Measurements from ENCODE around the gene DMD. TPM values are rescaled to one million over a fixed set of nuclear protein-coding genes. Genes with fewer than 3 reads are reported as not detected.
"Not testable (repeated sequence)": the region's sequence is repeated elsewhere in the genome, so short reads cannot be mapped to it uniquely, and the experiment has no call there.

The DMD gene
- total and polyA plus RNA-seq, 2 donors (not counting 1 experiment from before 2014, with no cell fraction given): 2.0 to 51.8 TPM

GRCh38 chrX:31589503-31589902 lies 1621.8 kb downstream of the DMD start:
- intact Hi-C loops (cut with micrococcal nuclease): no loop called here
- no peak for ATAC-seq (ENCODE audit: low read depth)
- Histone ChIP-seq H2AFZ (ENCODE audit: insufficient read depth, low read depth, low read length, poor library complexity, severe bottlenecking) (no peak overlapping the region), H3K4me1 (ENCODE audit: control insufficient read depth in 2 of 2, insufficient read depth in 2 of 2, low read length in 2 of 2) (no peaks in the 10 kb centered on the region), H3K27me3 (replicated peaks in 1 of 4; ENCODE audit: control extremely low read depth in 1 of 4, control insufficient read depth in 3 of 4, insufficient read depth in 4 of 4, low read length in 3 of 4) (no peaks in the 10 kb centered on the region), H4K20me1 (ENCODE audit: control insufficient read depth, insufficient read depth, low read length, poor library complexity, severe bottlenecking) (no peaks in the 10 kb centered on the region), H3K79me2 (ENCODE audit: control insufficient read depth, insufficient read depth, low read length) (no peaks in the 10 kb centered on the region), H3K9ac (ENCODE audit: low read length) (no peak overlapping the region), H3K36me3 (replicated peaks in 1 of 2; ENCODE audit: control extremely low read depth in 1 of 2, control insufficient read depth in 1 of 2, extremely low read depth in 1 of 2, insufficient read depth in 2 of 2, low read length in 1 of 2) (no peaks in the 10 kb centered on the region), H3K9me3 (ENCODE audit: control extremely low read depth in 1 of 3, control insufficient read depth in 2 of 3, insufficient read depth in 1 of 3, low read length in 2 of 3) (no peaks in the 10 kb centered on the region), H3K4me3 (ENCODE audit: control extremely low read depth in 1 of 5, extremely low read depth in 1 of 5, insufficient read depth in 1 of 5, low read depth in 2 of 5, low read length in 4 of 5) (no peak overlapping the region), H3K27ac (ENCODE audit: low read length in 2 of 2) (no peak overlapping the region), H3K4me2 (replicated peaks; ENCODE audit: low read depth, low read length, poor library complexity, severe bottlenecking) (no peak overlapping the region)
- TF ChIP-seq EZH2 (IDR thresholded peaks at IDR 0.05; ENCODE audit: borderline replicate concordance, insufficient read depth, low read depth, low read length, poor library complexity, severe bottlenecking) (no peak), CTCF (IDR thresholded peaks at IDR 0.05) (no peak)
- WGBS (ENCODE audit: insufficient coverage): no CpG with 5 or more reads among the region's 3 CpGs
- no peak overlapping the region for H3K27ac Mint-ChIP-seq
- no peak for DNase-seq
- H3K4me1 Mint-ChIP-seq: no peaks in the 10 kb centered on the region
- H3K4me3 Mint-ChIP-seq: no peak overlapping the region
- H3K27me3 Mint-ChIP-seq: no peaks in the 10 kb centered on the region
- POLR2A ChIA-PET: no interaction called here
- no peaks in the 10 kb centered on the region for H3K9me3 Mint-ChIP-seq (ENCODE audit: insufficient read depth)
- CTCF ChIA-PET: no interaction called here

GRCh38 chrX:31588355-31588754 lies 1623.0 kb downstream of the DMD start:
- no peak for ATAC-seq (ENCODE audit: low read depth)
- H3K4me2 ChIP-seq (replicated peaks; ENCODE audit: low read depth, low read length, poor library complexity, severe bottlenecking): no peak overlapping the region

GRCh38 chrX:31583892-31584291 lies 1627.5 kb downstream of the DMD start:
- intact Hi-C loops (cut with micrococcal nuclease); H3K4me3 ChIP-seq (ENCODE audit: control extremely low read depth in 1 of 5, extremely low read depth in 1 of 5, insufficient read depth in 1 of 5, low read depth in 2 of 5, low read length in 4 of 5); H3K27me3 Mint-ChIP-seq; CTCF ChIA-PET; H3K4me1 Mint-ChIP-seq; H3K4me2 ChIP-seq (replicated peaks; ENCODE audit: low read depth, low read length, poor library complexity, severe bottlenecking); H3K4me3 Mint-ChIP-seq; H3K9me3 ChIP-seq (ENCODE audit: control extremely low read depth in 1 of 3, control insufficient read depth in 2 of 3, insufficient read depth in 1 of 3, low read length in 2 of 3); H3K27ac Mint-ChIP-seq; DNase-seq; H3K36me3 ChIP-seq (replicated peaks in 1 of 2; ENCODE audit: control extremely low read depth in 1 of 2, control insufficient read depth in 1 of 2, extremely low read depth in 1 of 2, insufficient read depth in 2 of 2, low read length in 1 of 2); H3K4me1 ChIP-seq (ENCODE audit: control insufficient read depth in 2 of 2, insufficient read depth in 2 of 2, low read length in 2 of 2); ATAC-seq (ENCODE audit: low read depth); H4K20me1 ChIP-seq (ENCODE audit: control insufficient read depth, insufficient read depth, low read length, poor library complexity, severe bottlenecking); H2AFZ ChIP-seq (ENCODE audit: insufficient read depth, low read depth, low read length, poor library complexity, severe bottlenecking); H3K27me3 ChIP-seq (replicated peaks in 1 of 4; ENCODE audit: control extremely low read depth in 1 of 4, control insufficient read depth in 3 of 4, insufficient read depth in 4 of 4, low read length in 3 of 4); H3K79me2 ChIP-seq (ENCODE audit: control insufficient read depth, insufficient read depth, low read length); H3K9me3 Mint-ChIP-seq (ENCODE audit: insufficient read depth); H3K27ac ChIP-seq (ENCODE audit: low read length in 2 of 2); POLR2A ChIA-PET; H3K9ac ChIP-seq (ENCODE audit: low read length): not testable (repeated sequence)
- no CpG with 5 or more reads among the region's 3 CpGs for WGBS (ENCODE audit: insufficient coverage)

More at GRCh38 chrX:31588355-31588754, 1623.0 kb downstream of the DMD start:
- Mint-ChIP-seq H3K4me3 (no peak overlapping the region), H3K9me3 (ENCODE audit: insufficient read depth) (no peaks in the 10 kb centered on the region), H3K27me3 (no peaks in the 10 kb centered on the region), H3K4me1 (no peaks in the 10 kb centered on the region), H3K27ac (no peak overlapping the region)
- no peaks in the 10 kb centered on the region for H4K20me1 ChIP-seq (ENCODE audit: control insufficient read depth, insufficient read depth, low read length, poor library complexity, severe bottlenecking)
- no peak for DNase-seq
- ChIA-PET POLR2A (no interaction called here), CTCF (no interaction called here)
- H3K4me1 ChIP-seq (ENCODE audit: control insufficient read depth in 2 of 2, insufficient read depth in 2 of 2, low read length in 2 of 2): no peaks in the 10 kb centered on the region
- H3K4me3 ChIP-seq (ENCODE audit: control extremely low read depth in 1 of 5, extremely low read depth in 1 of 5, insufficient read depth in 1 of 5, low read depth in 2 of 5, low read length in 4 of 5): no peak overlapping the region
- WGBS (ENCODE audit: insufficient coverage): no CpG with 5 or more reads among the region's 2 CpGs
- no peaks in the 10 kb centered on the region for H3K9me3 ChIP-seq (ENCODE audit: control extremely low read depth in 1 of 3, control insufficient read depth in 2 of 3, insufficient read depth in 1 of 3, low read length in 2 of 3)
- no peaks in the 10 kb centered on the region for H3K79me2 ChIP-seq (ENCODE audit: control insufficient read depth, insufficient read depth, low read length)
- TF ChIP-seq EZH2 (IDR thresholded peaks at IDR 0.05; ENCODE audit: borderline replicate concordance, insufficient read depth, low read depth, low read length, poor library complexity, severe bottlenecking): no peak
- no peak for TF ChIP-seq CTCF (IDR thresholded peaks at IDR 0.05)
- no peaks in the 10 kb centered on the region for H3K27me3 ChIP-seq (replicated peaks in 1 of 4; ENCODE audit: control extremely low read depth in 1 of 4, control insufficient read depth in 3 of 4, insufficient read depth in 4 of 4, low read length in 3 of 4)
- intact Hi-C loops (cut with micrococcal nuclease): no loop called here
- no peaks in the 10 kb centered on the region for H3K36me3 ChIP-seq (replicated peaks in 1 of 2; ENCODE audit: control extremely low read depth in 1 of 2, control insufficient read depth in 1 of 2, extremely low read depth in 1 of 2, insufficient read depth in 2 of 2, low read length in 1 of 2)
- no peak overlapping the region for H3K9ac ChIP-seq (ENCODE audit: low read length)
- no peak overlapping the region for H3K27ac ChIP-seq (ENCODE audit: low read length in 2 of 2)
- H2AFZ ChIP-seq (ENCODE audit: insufficient read depth, low read depth, low read length, poor library complexity, severe bottlenecking): no peak overlapping the region
